SH-SY5Y (cell line): ENCODE data around the gene SIPA1L3.

Experiments
- GATA2 ChIP-seq: IDR thresholded peaks from 2 replicates; pipeline ENCODE4 v1.6.1; 2011; ENCODE audit warnings: mild to moderate bottlenecking, low read depth, low read length
- GATA3 ChIP-seq: IDR thresholded peaks from 2 replicates; pipeline ENCODE4 v1.6.1; 2011; ENCODE audit warnings: low read depth, mild to moderate bottlenecking, low read length, moderate library complexity

The SIPA1L3 gene

DNA sequence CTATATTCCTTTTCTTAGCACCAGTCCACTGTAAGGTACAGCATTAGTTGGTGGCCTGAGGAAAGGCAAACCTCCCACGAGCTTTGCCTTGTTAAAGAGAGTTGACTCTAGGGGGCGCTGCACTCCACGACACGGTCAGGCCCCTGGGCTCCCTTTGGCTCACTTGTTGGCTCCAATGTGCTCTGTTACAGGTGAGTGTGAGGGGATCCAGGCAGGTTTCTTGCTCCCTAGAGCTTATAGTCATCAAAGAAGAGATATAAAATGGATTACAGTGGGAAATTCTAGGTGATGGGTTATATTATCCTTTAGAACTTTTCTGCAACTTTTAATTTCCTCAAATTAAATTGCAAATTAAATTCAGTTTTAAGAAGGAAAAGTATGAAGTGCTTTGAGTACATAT, 4.3 kb upstream of the SIPA1L3 start:
- TF ChIP-seq GATA3 (no peak), GATA2 (no peak)

DNA sequence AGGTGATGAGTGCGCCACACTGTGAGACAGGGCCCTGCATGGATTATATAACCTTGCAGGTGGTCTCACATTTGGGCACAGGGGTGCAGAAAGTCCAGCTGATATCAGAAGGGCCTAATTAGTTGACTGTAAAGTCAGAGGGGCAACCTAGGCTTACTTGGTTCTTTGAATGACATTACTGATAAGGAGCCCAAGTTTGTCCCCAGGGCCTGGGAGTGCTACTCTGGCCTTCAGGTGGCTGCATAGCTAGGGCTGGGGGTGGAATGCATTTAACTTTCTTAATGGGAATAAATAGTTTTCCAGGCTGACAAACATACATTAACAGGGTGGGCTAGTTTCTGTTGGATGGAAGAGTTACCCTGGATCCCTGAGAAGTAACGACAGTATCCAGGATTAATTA, 3.9 kb upstream of the SIPA1L3 start:
- TF ChIP-seq GATA3, result no peak
- no peak for TF ChIP-seq GATA2

DNA sequence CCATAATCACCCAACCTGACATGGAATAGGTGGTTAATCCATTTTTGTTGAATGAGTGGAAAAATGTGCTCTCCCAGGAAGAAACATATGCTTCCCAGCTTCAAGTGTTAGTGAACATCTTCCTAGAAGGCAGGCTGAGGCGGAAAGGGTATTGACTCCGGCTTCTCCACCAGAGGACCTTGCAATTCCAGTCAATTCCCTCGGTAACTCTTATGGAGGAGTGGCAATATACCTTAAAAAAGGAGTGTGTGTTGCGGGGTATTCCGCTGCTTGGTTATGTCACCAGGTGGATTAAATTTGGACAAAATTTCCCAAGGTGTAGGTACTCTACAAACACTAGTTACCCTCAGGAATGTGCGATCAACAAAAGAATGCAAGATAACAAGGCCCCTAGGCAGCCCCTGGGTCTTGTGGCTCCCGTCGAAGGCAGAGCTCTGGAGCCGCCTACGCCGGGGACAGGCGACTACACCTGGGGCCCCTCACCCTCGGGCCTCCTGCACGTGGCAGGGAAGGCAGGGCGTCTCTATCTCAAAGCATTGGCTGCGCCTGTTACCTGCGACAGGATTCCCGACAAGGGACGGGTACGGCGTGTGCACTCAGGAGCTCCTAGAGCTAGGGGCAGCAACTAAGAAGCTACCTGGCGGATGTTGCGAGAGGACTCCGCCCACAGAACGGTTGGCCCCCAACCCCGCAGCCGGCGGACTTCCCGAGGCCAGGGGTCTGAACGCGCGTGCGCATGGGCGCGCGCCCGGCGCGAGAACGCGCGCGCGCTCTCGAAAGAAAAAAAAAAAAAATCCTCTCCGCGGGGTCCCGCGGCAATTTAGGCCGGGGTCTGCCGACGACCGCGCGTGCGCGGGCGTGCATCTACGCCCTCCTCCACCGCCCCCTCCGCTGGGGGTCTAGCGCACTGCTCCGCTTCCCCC, 801 bp upstream of the SIPA1L3 start, which contains the start of gene WDR87:
WDR87 (minus strand) TSS at position 649 of the 923 bp plus-strand sequence. CDS start 8,355 bp downstream, outside the sequence.
- no peak for TF ChIP-seq GATA2
- TF ChIP-seq GATA3, result no peak

DNA sequence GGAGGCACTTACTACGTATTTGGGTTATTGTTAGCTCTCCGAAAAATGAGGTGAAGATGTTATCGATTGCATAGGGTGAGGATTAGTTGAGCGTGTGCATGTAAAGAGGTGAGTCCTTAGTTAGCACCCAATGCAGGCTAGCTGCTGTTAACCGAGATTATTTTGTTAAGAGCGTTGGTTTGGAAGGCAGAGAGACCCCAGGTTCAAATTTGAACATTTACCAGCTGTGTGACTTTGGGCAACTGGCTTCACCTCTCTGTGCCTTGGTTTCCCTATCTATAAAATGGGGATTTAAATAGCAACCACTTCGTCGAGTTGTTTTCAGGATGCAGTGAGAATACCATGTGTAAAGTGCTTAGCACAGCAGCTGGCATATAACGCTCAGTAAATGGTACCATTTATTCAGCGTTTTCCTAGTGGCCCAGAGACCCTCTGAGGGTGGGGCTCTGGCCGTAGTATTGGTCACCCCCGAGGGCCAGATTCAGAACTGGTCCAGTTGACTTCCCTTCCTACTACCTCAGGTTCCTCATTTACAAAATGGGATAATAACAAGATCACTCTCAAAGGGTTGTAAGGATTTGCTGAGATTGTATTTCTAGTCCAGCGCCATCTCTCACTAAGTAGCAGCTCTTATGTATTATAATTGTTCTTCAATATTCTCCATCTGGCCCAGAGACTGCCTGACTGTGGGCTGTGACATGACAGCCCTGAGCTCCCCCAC, 887 bp downstream of the SIPA1L3 start:
- TF ChIP-seq GATA2 (0 out of 2 replicates have a peak, but pooled peaks have one; percentile 10), GATA3 (no peak)

DNA sequence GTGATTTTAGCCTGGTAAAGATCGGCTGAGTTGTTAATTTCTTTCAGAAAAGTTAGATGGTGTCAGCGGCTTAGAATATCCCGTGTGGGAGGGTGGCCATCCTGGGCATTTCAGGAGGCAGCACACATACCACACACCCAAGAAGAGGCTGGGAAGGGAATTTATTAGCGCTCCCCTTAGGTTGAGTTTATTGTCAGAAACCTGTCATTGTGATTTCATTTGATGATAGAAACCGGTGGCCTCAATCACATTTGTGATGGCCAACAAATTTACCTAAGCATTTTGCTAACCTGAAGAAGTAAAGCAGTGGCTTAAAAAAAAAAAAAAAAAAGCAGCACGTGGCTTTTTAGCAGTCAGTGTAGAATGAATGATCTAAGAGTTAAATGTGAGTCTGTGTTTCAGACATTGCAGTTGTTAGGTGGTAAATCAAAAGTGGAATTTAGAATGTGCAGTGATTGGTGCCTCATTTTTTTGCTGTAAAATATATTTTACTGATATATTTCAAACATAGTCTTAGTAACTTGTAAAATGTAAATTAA, 2.7 kb downstream of the SIPA1L3 start:
- no peak for TF ChIP-seq GATA2
- TF ChIP-seq GATA3, result no peak

DNA sequence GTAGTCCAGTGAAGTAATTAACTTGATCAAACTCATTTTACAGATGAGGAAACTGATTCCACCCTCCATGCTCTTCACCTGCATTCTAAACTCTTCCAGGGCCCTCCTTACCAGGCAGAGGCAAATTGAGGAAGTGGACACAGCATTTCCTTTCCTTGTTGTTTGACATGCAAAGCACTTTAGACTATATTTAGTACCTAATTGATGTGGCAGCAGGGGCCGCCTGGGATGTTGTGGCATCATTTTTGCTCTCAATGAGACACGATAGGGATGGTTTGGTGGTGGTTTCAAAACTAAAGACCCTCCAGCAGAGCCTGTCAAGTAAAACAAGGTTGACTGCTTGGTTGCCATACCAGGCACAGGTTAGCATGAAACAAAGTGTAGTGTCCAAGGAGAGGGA, 7.9 kb downstream of the SIPA1L3 start:
- TF ChIP-seq GATA2 (no peak), GATA3 (no peak)

DNA sequence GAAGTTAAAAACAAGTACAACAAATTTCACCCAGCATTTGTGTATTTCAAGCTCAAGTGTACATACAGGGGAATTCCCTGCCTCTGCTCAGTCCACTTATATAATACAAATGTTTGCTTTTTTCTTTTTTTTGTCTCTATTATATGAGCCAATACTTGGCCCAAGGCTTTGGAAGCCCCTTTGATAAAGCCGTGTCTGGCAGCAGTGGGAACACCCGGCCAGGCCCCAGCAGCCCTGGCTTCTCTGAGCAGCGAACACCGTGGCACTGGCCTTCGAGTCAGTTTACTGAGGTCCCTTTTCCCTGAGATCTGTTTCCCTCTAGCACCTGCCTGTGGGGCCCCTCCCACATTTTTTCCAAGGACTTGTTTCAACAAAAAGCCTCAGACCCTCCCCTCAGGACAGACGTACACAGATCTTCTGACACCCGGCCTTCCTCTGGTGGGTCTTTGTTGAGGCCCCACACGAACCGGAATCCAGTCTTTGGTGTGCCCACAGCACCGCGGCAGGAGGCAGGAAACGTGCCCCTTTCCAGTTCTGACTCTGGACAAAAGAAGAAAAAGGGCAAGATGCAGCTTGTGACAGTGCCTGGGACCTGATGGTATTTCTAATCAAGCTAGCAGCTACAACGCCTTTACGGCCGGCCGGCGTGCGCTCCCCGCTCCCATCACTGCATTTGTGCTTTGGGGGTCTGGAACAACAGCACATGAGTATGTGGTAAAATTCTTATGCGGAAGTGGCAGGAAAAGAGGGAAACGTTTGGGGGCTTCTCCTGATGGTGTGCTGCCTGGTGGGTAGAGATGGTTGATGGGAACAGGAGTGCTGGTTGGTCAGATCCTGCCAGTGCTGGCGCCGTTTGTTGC, 13.8 kb downstream of the SIPA1L3 start:
- TF ChIP-seq GATA3 (no peak), GATA2 (no peak)

DNA sequence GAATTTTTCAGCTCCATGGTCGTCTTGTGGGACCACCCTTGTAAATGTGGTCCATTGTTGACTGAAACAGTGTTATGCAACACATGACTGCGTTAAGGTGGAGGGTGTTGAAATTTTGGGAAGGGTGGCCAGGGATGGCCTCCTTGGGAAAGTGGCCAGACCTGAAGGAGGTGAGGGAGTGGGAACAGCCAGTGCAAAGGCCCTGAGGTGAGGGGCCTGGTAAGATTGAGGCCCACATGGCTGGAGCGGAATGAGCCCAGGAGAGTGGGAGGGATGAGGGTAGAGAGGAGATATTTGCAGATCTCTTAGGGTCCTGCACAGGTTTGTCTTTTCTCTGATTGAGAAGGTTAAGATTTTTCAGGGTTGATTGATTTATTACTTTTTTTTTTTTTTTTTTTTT, 18.2 kb downstream of the SIPA1L3 start:
- TF ChIP-seq GATA2 (no peak), GATA3 (no peak)

DNA sequence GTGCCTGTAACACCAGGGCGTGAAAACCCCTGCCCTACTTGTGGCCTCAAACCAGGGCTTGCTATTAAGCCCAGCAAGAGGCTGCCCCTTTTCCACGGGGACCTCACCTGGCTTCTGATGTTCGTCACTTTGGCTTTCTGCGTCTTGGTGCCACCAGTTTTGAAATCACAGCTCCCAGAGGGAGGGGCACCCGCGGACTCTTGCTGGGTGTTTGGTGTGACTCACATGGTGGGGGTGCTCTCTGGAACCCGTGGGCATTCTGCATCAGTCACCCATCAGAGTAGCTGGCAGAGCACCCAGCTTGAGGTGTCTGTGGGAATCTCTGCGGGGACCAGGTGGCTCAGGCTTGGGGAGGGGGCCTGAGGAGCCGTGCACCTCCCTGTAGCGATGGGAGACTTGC, 19.2 kb downstream of the SIPA1L3 start:
- TF ChIP-seq GATA3 (no peak), GATA2 (no peak)

DNA sequence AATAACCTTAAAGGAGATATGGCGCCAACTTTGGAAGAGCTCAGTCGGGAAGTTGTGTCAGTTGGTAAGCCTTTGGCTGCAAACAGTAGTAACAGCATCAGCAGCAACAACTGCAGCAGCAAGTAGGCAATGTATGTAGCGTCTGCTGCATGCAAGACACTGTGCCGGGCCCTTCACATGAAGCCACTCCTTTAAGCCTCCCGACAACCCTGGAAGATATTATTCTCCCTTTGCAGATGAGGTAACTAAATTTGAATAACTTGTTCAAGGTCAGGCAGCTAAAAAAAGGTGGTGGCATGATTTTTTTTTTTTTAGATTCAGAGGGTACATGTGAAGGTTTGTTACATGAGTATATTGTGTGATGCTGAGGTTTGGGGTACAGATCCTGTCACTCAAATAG, 19.7 kb downstream of the SIPA1L3 start:
- no peak for TF ChIP-seq GATA3

DNA sequence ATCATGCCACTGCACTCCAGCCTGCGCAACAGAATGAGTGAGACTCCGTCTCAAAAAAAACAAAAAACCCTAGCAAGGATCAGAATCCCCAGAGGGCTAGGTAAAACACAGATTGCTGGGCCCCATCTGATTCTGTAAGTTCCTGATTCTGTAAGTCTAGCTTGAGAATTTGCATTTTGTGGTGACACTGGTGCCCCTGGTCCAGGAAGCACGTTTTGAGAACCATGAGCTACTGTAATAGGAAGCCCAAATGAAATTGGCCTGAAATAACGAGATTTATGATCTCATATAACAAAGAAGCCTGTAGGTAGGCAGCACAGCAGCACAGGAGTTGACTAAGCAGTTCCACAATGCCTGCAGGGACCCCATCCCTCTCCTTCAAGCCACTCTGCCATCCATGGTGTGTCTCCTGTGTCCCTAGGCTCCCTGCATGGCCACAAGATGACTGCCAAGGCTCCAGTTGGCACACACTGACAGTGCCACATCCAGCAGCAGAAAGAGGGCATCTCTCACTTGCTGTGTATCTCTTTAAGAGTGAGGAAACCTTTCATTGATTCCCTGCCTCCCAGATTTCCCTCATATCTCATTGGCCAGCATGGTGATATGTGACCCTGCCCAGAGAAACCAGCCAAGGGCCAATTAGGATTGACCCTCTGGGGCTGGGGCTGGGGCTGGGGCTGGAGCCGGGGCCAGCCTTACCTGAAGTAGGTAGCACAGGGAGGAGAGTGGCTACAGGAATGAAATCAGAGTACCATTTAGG, 21.7 kb downstream of the SIPA1L3 start:
- no peak for TF ChIP-seq GATA3
- TF ChIP-seq GATA2, result no peak

DNA sequence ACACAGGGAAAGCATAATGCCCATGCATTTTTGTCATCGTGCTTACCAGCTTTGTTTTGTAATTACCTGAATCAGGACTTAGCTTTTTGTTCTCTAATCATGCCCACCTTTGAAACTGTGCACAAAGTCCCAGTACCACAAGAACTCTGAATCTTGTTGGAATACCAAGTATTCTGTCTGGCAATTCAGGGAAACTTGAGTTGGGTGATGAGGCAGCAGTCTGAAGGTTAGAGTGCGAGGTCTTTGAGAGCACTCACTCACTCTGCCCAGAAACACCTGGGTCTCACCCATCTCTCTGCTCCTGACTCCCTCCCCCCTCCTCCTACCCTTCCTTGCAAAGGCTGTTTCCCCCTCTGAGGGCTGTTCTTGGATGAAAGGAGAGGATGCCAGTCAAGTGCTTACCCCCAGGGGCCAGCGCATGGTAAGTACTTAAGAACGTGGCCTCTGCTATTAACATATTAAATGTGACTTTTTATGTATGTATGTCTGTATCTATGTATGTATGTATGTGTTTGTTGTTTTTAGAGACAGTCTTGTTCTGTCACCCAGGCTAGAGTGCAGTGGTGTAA, 22.4 kb downstream of the SIPA1L3 start:
- TF ChIP-seq GATA3, result no peak
- no peak for TF ChIP-seq GATA2

DNA sequence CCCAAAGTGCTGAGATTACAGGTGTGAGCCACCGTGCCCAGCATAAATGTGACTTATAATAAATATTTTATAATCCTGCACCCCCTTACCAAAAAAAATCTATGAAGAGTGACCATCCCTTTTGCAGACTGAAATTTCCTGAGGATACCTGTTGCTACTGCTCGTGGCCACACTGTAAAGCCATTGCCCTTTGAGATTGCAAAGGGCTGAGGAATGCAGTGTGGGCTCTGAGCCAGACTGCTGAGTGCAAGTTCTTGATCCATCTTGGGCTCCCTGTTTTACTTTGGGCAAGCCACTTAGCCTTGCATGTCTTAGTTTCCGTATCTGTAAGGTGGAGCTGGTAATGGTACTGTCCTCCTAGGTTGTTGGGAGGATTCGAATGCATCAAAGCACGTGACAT, 23.4 kb downstream of the SIPA1L3 start:
- TF ChIP-seq GATA2 (no peak), GATA3 (no peak)
